Testis (tissue), 3 donors: ENCODE measurements around the gene KCNH2. TPM values are rescaled to one million over a fixed set of nuclear protein-coding genes. Genes with fewer than 3 reads are reported as not detected.

Experiments
- DNase-seq: peaks from one replicate; pipeline ENCODE4 v3.0.0-alpha.2; 2019
- H3K27ac ChIP-seq, 2 donors: fragments of 200-600 bp; sonication (generic); one replicate each; pipeline ENCODE4 v1.5.1; 2019
- H3K27me3 ChIP-seq: fragments of 200-600 bp; sonication (generic); one replicate; pipeline ENCODE4 v1.5.1; 2019
- H3K36me3 ChIP-seq: fragments of 200-600 bp; sonication (generic); one replicate; pipeline ENCODE4 v1.5.1; 2017; ENCODE audit warnings: low read depth; ENCODE audit errors: missing control alignments
- H3K4me1 ChIP-seq: fragments of 200-600 bp; sonication (generic); one replicate; pipeline ENCODE4 v1.5.1; 2019
- H3K4me3 ChIP-seq, 2 donors: fragments of 200-600 bp; sonication (generic); one replicate each; pipeline ENCODE4 v1.5.1; 2017 to 2019
- H3K9me3 ChIP-seq: fragments of 200-600 bp; sonication (generic); one replicate; pipeline ENCODE4 v1.5.1; 2017
- CTCF ChIP-seq, 3 experiments: fragments of 450-650 bp in 2 of 3; fragments of 200-600 bp in 1 of 3; sonication (generic) in 1 of 3; IDR thresholded peaks; one replicate each; pipeline ENCODE4 v1.5.1; 2016 to 2019; ENCODE audit warnings: antibody characterized with exemption in 3 of 3, mild to moderate bottlenecking in 2 of 3, moderate library complexity in 1 of 3
- POLR2A ChIP-seq: fragments of 450-650 bp; IDR thresholded peaks from one replicate; pipeline ENCODE4 v1.6.1; 2017; ENCODE audit warnings: antibody characterized with exemption, mild to moderate bottlenecking, moderate library complexity
- WGBS, 2 donors: methylation state at CpG; one replicate each; pipeline ENCODE4 v1.1.5; 2018; 5-methylcytosine and 5-hydroxymethylcytosine counted together
- intact Hi-C: fragments of 100-400 bp; cut with DNase I; formaldehyde crosslinking; loops from one replicate; pipeline ENCODE4 v1.15.1; 2023; ENCODE audit warnings: low total_unique reads
- polyA plus RNA-seq: library from polyadenylated mRNA; stranded (reverse); fragments of 350-450 nt; fragmentation: Illumina TruSeq; extraction: RNeasy Lipid Tissue Mini Kit (QIAGEN cat#74804); gene quantifications from one replicate; pipeline ENCODE4 v1.2.3, GENCODE V29; 2014; ENCODE audit warnings: low read depth, low replicate concordance; ENCODE audit not compliant: insufficient read depth
- total RNA-seq, 2 donors: library from RNA; depleted of rRNA; stranded (reverse); fragments of >200 nt; gene quantifications; one replicate each; pipeline ENCODE4 v1.2.3, GENCODE V29; 2016

The KCNH2 gene
- total and polyA plus RNA-seq, 3 donors from 2014 or later: 82.5 to 247 (median 230) TPM

- intact Hi-C loops: no loop called here
- DNase-seq: peak; percentile 89
- peaks cover 31% of the 10 kb centered on the region for H3K4me1 ChIP-seq
- no peaks in the 10 kb centered on the region for H3K36me3 ChIP-seq
- no peaks in the 10 kb centered on the region for H3K27me3 ChIP-seq
- TF ChIP-seq CTCF (IDR thresholded peaks at IDR 0.05) (no peak), POLR2A (no peak)
- no peaks in the 10 kb centered on the region for H3K9me3 ChIP-seq
- 41 to 57% methylated on average over 9 to 36 of the region's 38 CpGs for WGBS, 2 donors
- peak overlapping the region; percentile 56 to 57 for H3K27ac ChIP-seq
- peak overlapping the region in 1 of 2 donors; percentile 30 for H3K4me3 ChIP-seq
Observed at GRCh38 chr7:150955519-150956394, 22.4 kb downstream of the KCNH2 start.

DNA sequence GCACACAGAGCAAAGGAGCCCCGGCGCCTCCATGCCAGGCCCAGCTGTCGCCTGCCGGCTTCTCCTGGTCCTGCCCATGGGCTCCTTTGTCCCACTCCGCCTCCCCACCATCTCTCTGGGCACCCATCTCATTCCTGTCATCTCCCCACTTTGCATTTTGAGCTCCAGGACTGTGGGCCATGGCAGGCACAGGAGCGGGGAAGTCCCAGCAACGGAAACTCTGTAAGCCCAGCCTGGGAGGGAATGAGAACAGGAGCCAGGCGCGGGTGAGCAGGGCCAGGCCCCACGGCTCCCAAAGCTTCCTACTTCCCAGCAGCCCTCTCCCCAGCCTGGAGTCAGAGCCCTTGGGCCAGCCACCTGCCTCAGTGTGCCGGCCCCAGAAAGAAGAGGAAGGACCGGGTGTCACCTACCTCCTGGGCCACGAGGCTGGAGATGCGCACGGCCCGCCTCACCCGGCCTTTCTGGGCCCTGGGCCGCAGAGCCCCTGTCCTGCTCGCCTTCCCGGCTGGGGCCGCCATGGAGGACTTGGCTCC lies 23.1 kb downstream of the KCNH2 start:
- no peaks in the 10 kb centered on the region for H3K9me3 ChIP-seq
- TF ChIP-seq CTCF (IDR thresholded peaks at IDR 0.05) (no peak), POLR2A (no peak)
- peak overlapping the region in 1 of 2 donors; percentile 30 for H3K4me3 ChIP-seq
- no peaks in the 10 kb centered on the region for H3K36me3 ChIP-seq
- peak overlapping the region; percentile 56 to 57 for H3K27ac ChIP-seq
- WGBS, 2 donors: 60 to 83% methylated on average over 16 to 21 of the region's 21 CpGs
- intact Hi-C loops: no loop called here
- no peak for DNase-seq
- no peaks in the 10 kb centered on the region for H3K27me3 ChIP-seq
- peaks cover 26% of the 10 kb centered on the region for H3K4me1 ChIP-seq

DNA sequence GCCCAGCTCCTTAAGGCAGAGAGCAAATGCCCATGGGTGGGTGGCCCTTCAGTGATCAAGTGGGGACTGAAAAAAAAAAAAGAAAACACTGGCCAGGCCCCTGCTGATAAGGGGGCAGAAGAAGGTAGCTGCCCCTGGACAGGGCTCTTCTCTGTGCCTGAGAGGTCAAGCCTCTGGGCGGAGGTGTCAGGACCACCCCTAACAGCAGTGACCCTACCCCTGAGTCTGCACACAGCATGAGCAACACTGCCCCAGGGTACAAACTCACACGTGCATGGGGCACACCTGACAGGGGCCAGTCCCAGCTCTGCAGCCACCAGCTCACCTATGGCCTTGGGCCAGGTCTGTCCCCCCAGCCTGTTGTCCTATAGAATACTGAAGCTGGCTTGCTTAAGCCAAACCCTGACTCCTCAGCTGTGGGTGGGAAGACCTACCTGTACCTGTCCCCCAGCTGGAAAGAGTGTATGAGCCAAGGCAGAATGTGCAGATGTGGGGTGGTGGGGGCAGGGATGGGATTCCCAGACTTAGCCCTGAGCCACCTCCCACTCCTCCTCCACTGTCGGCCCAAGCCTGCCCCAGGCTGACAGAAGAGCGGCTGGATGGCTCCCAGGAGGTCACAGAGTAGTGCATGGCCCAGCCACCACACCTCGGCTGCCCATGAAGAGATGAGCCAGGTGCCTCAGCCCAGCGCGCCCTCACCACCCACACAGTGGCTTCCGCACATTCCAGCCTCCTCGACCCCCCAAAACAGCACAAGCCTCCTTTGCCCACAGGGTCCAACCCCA lies 23.7 kb downstream of the KCNH2 start:
- H3K27ac ChIP-seq: peak overlapping the region; percentile 56 to 57
- H3K27me3 ChIP-seq: no peaks in the 10 kb centered on the region
- TF ChIP-seq CTCF (IDR thresholded peaks at IDR 0.05) (no peak), POLR2A (no peak)
- H3K9me3 ChIP-seq: no peaks in the 10 kb centered on the region
- no peak for DNase-seq
- 69 to 78% methylated on average over 6 to 9 of the region's 9 CpGs for WGBS, 2 donors
- H3K36me3 ChIP-seq: no peaks in the 10 kb centered on the region
- intact Hi-C loops: no loop called here
- peak overlapping the region in 1 of 2 donors; percentile 30 for H3K4me3 ChIP-seq
- peaks cover 26% of the 10 kb centered on the region for H3K4me1 ChIP-seq

- H3K4me1 ChIP-seq: peaks cover 29% of the 10 kb centered on the region
- intact Hi-C loops: no loop called here
- H3K4me3 ChIP-seq: no peak overlapping the region
- H3K9me3 ChIP-seq: no peaks in the 10 kb centered on the region
- H3K36me3 ChIP-seq: no peaks in the 10 kb centered on the region
- 62 to 87% methylated on average over 4 to 17 of the region's 17 CpGs for WGBS, 2 donors
- TF ChIP-seq POLR2A (no peak), CTCF (IDR thresholded peaks at IDR 0.05) (no peak)
- H3K27me3 ChIP-seq: no peaks in the 10 kb centered on the region
- DNase-seq: no peak
- peak overlapping the region in 1 of 2 donors; percentile 41 for H3K27ac ChIP-seq
Observed at GRCh38 chr7:150953061-150953997, 24.8 kb downstream of the KCNH2 start.
